Measurements from ENCODE around the gene BHLHE40.
"Not testable (repeated sequence)": the region's sequence is repeated elsewhere in the genome, so short reads cannot be mapped to it uniquely, and the experiment has no call there.

- not testable (repeated sequence) for TF ChIP-seq CTCF (conservative IDR thresholded peaks at IDR 0.05; ENCODE audit: low read depth, low read length); CHD1 (IDR thresholded peaks at IDR 0.05; ENCODE audit: low read depth, low read length); POLR2A (IDR thresholded peaks at IDR 0.05; ENCODE audit: low read depth, low read length); FOS (IDR thresholded peaks at IDR 0.05; ENCODE audit: low read depth, low read length); MAFK (IDR thresholded peaks at IDR 0.05; ENCODE audit: low read depth, low read length); MAZ (IDR thresholded peaks at IDR 0.05; ENCODE audit: borderline replicate concordance, low read depth, low read length)
Measured at GRCh38 chr3:4967683-4968082, 11.6 kb upstream of the BHLHE40 start.

Data from IMR-90 (cell line).